K562 (cell line): Measurements from ENCODE around the gene TP53TG5. TPM values are rescaled to one million over a fixed set of nuclear protein-coding genes. Genes with fewer than 3 reads are reported as not detected.
"Not testable (repeated sequence)": the region's sequence is repeated elsewhere in the genome, so short reads cannot be mapped to it uniquely, and the experiment has no call there.

Source experiments
- ATAC-seq: fragments of 200-7000 bp; cut with Tn5 transposase; 3 replicates; pipeline ENCODE4 v1.9.1; 2020; ENCODE audit warnings: moderate library complexity
- BruUV-seq: library from RNA; stranded (reverse); fragments of 400-500 nt; replicated peaks from 2 replicates; lab custom pipeline; 2021; lab: Mats Ljungman, UMichigan
- CTCF ChIA-PET: fragments of 300-600 bp; formaldehyde crosslinking; extraction: SDS; loops from one replicate; lab custom pipeline; 2021; ENCODE audit warnings: low intra/inter-chr PET ratio; lab: Yijun Ruan, JAX
- POLR2A ChIA-PET: fragments of 300-600, 350-650 bp; sonication (Branson Sonifier 250); formaldehyde crosslinking; extraction: SDS; loops from one replicate; lab custom pipeline; 2021; ENCODE audit warnings: antibody characterized with exemption, inconsistent platforms; lab: Yijun Ruan, JAX
- DNase-seq, 4 experiments: peaks; one replicate each; pipeline versions ENCODE4 v3.0.0 to v3.0.0-alpha.2; 2011 to 2018; ENCODE audit warnings: low spot score in 3 of 4, mixed read lengths in 3 of 4; ENCODE audit errors: extremely low read depth in 1 of 4
- FAIRE-seq: peaks from 2 replicates; lab custom pipeline; 2011; peaks lifted over from hg19 to GRCh38; lab: Jason Lieb, UNC
- H2AFZ ChIP-seq: 2 replicates; pipeline ENCODE4 v1.6.0; 2011; ENCODE audit warnings: low read depth, low read length, control low read depth, inconsistent platforms
- H3K27ac ChIP-seq: fragments of 200-600 bp; 3 replicates; pipeline ENCODE4 v1.8.0; 2011; ENCODE audit warnings: low read depth, mild to moderate bottlenecking, control low read depth, inconsistent platforms, low read length, moderate library complexity, mixed read lengths; ENCODE audit errors: extremely low read depth
- H3K27me3 ChIP-seq, 2 experiments: fragments of 300-600 bp in 1 of 2; 2 replicates in 1 of 2; 3 replicates in 1 of 2; pipeline versions ENCODE4 v1.6.0 to v1.8.0; 2011; ENCODE audit warnings: inconsistent platforms in 2 of 2, low read length in 2 of 2, mild to moderate bottlenecking in 1 of 2, mixed read lengths in 1 of 2, moderate library complexity in 1 of 2; ENCODE audit not compliant: control insufficient read depth in 2 of 2, insufficient read depth in 2 of 2
- H3K36me3 ChIP-seq: fragments of 300-600 bp; 3 replicates; pipeline ENCODE4 v1.8.0; 2011; ENCODE audit warnings: mild to moderate bottlenecking, low read length, inconsistent platforms; ENCODE audit not compliant: control insufficient read depth, insufficient read depth
- H3K4me1 ChIP-seq, 2 experiments: fragments of 200-600 bp in 1 of 2; replicated peaks in 1 of 2; 2 replicates in 1 of 2; 3 replicates in 1 of 2; pipeline versions ENCODE4 v1.5.1 to v1.8.0; 2011; ENCODE audit warnings: inconsistent platforms in 2 of 2, low read length in 2 of 2, mild to moderate bottlenecking in 1 of 2, mixed read lengths in 1 of 2, moderate library complexity in 1 of 2; ENCODE audit not compliant: control insufficient read depth in 2 of 2, insufficient read depth in 2 of 2
- H3K4me2 ChIP-seq: 2 replicates; pipeline ENCODE4 v1.6.1; 2011; ENCODE audit warnings: low read length, control low read depth, inconsistent platforms, mixed read lengths; ENCODE audit not compliant: insufficient read depth
- H3K4me3 ChIP-seq: fragments of 200-600 bp; sonication (generic), shearing (Covaris generic); 2 replicates; pipeline ENCODE4 v1.5.1; 2016; ENCODE audit warnings: control low read depth, inconsistent platforms
- H3K79me2 ChIP-seq: fragments of 200-600 bp; 3 replicates; pipeline ENCODE4 v1.8.0; 2011; ENCODE audit warnings: low read length, inconsistent platforms; ENCODE audit not compliant: control insufficient read depth, insufficient read depth
- H3K9ac ChIP-seq, 2 experiments: 2 replicates each; pipeline versions ENCODE4 v1.6.0 to v1.6.1; 2011; ENCODE audit warnings: low read depth in 2 of 2, low read length in 2 of 2, control low read depth in 1 of 2, inconsistent platforms in 1 of 2, mild to moderate bottlenecking in 1 of 2, mixed read lengths in 1 of 2; ENCODE audit not compliant: insufficient read depth in 1 of 2
- H3K9me1 ChIP-seq: one replicate; pipeline ENCODE4 v1.6.0; 2011; ENCODE audit warnings: inconsistent platforms, mild to moderate bottlenecking, low read length, moderate library complexity; ENCODE audit not compliant: control insufficient read depth, insufficient read depth
- H3K9me3 ChIP-seq: replicated peaks from 2 replicates; pipeline ENCODE4 v1.5.1; 2011; ENCODE audit warnings: low read depth, low read length, inconsistent platforms; ENCODE audit not compliant: control insufficient read depth, insufficient read depth
- H4K20me1 ChIP-seq: replicated peaks from 2 replicates; pipeline ENCODE4 v1.6.1; 2011; ENCODE audit warnings: low read length, inconsistent platforms, mixed read lengths; ENCODE audit not compliant: control insufficient read depth, insufficient read depth
- ATF3 ChIP-seq, 2 experiments: fragments of 450-650 bp in 1 of 2; sonication (generic) in 1 of 2; formaldehyde crosslinking in 1 of 2; IDR thresholded peaks in 1 of 2; conservative IDR thresholded peaks in 1 of 2; 2 replicates each; pipeline versions ENCODE4 v1.6.1 to v1.8.1; 2016 to 2023; ENCODE audit warnings: mild to moderate bottlenecking in 2 of 2, moderate library complexity in 2 of 2, inconsistent platforms in 1 of 2, missing genetic modification reagents in 1 of 2
- CEBPB ChIP-seq: fragments of 450-650 bp; IDR thresholded peaks from 2 replicates; pipeline ENCODE4 v1.6.1; 2016; ENCODE audit warnings: missing genetic modification characterization, missing compliant biosample characterization
- CEBPG ChIP-seq, 3 experiments: fragments of 200-800 bp in 1 of 3; sonication (Bioruptor generic) in 1 of 3; sonication (generic) in 1 of 3; formaldehyde crosslinking in 1 of 3; IDR thresholded peaks in 2 of 3; conservative IDR thresholded peaks in 1 of 3; 2 replicates each; pipeline versions ENCODE4 v1.6.1 to v1.8.0; 2016 to 2022; ENCODE audit warnings: missing compliant biosample characterization in 2 of 3, missing genetic modification characterization in 2 of 3, mild to moderate bottlenecking in 1 of 3, missing genetic modification reagents in 1 of 3
- DNMT1 ChIP-seq: fragments of 450-650 bp; IDR thresholded peaks from 2 replicates; pipeline ENCODE4 v1.6.1; 2016; ENCODE audit warnings: antibody characterized with exemption, mild to moderate bottlenecking
- FOS ChIP-seq: IDR thresholded peaks from 3 replicates; pipeline ENCODE4 v1.6.1; 2011; ENCODE audit not compliant: insufficient read length; ENCODE audit errors: extremely low read depth
- POLR2AphosphoS5 ChIP-seq: IDR thresholded peaks from 2 replicates; pipeline ENCODE4 v1.6.1; 2011; ENCODE audit warnings: mild to moderate bottlenecking, low read depth, low read length, moderate library complexity; ENCODE audit not compliant: control insufficient read depth, insufficient read depth
- ZNF584 ChIP-seq: fragments of 200-800 bp; sonication (Bioruptor generic); IDR thresholded peaks from 2 replicates; pipeline ENCODE4 v1.6.1; 2016; ENCODE audit warnings: low read depth, mild to moderate bottlenecking, missing genetic modification characterization, missing compliant biosample characterization
- ZNF695 ChIP-seq: fragments of 450-650 bp; formaldehyde crosslinking; IDR thresholded peaks from 2 replicates; pipeline ENCODE4 v1.4.0; 2020; ENCODE audit warnings: mild to moderate bottlenecking, moderate library complexity
- WGBS: fragments of 100-300 bp; shearing (Covaris generic); methylation state at CpG from one replicate; pipeline ENCODE4 v1.1.6; 2016; ENCODE audit warnings: low coverage, mixed read lengths; ENCODE audit not compliant: insufficient coverage; ENCODE audit errors: missing lambda C conversion rate; 5-methylcytosine and 5-hydroxymethylcytosine counted together
- in situ Hi-C: fragments of 300-500 bp; cut with MboI; formaldehyde crosslinking; loops from 4 replicates; pipeline ENCODE4 v1.15.0; 2018; ENCODE audit warnings: inconsistent platforms, mixed read lengths
- intact Hi-C: fragments of 100-400 bp; cut with micrococcal nuclease; formaldehyde crosslinking; loops from 2 replicates; pipeline ENCODE4 v1.14.2; 2022
- polyA plus RNA-seq, 8 experiments: library from polyadenylated mRNA; depleted of rRNA in 4 of 8; stranded (reverse) in 5 of 8; unstranded in 3 of 8; fragments of >200 nt; fragmentation: Nextera tagmentation in 2 of 8; fragmentation: Illumina TruSeq in 1 of 8; extraction: Ambion mirVana in 2 of 8; extraction: Trizol in 1 of 8; gene quantifications; 2 replicates each; pipeline versions ENCODE4 v1.2.1 to v1.2.3, GENCODE V29; 2011 to 2014; ENCODE audit warnings: inconsistent platforms in 1 of 8, missing spikeins in 1 of 8
- total RNA-seq, 7 experiments: library from RNA; depleted of rRNA in 6 of 7; stranded (reverse); fragments of >200 nt in 6 of 7; fragmentation: Illumina TruSeq in 2 of 7; extraction: Trizol in 2 of 7; gene quantifications; 2 replicates each; pipeline versions ENCODE4 v1.2.1 to v1.2.3, GENCODE V29; 2011 to 2021; ENCODE audit warnings: low replicate concordance in 1 of 7

TP53TG5 gene
- total and polyA plus RNA-seq, 9 of the 15 experiments (the other 6 are each of a cell fraction or from before 2014, with no cell fraction given): 0.04 to 0.05 (median 0.04) TPM; not detected in 6

- in situ Hi-C loops: no loop called here
- BruUV-seq: no TSS peak
Measured at GRCh38 chr20:45352729-45353128, 25.4 kb downstream of the TP53TG5 start.

GRCh38 chr20:45350795-45351194, 27.3 kb downstream of the TP53TG5 start:
- in situ Hi-C loops, CTCF ChIA-PET: not testable (repeated sequence)

More at GRCh38 chr20:45352729-45353128, 25.4 kb downstream of the TP53TG5 start:
- no peak overlapping the region for H3K9ac ChIP-seq
- no peak for DNase-seq
- H3K4me3 ChIP-seq: no peak overlapping the region
- no peaks in the 10 kb centered on the region for H3K36me3 ChIP-seq
- H3K27ac ChIP-seq: no peak overlapping the region
- H2AFZ ChIP-seq: no peak overlapping the region
- no peaks in the 10 kb centered on the region for H3K9me3 ChIP-seq
- ATAC-seq: no peak
- no peak for FAIRE-seq
- H3K4me2 ChIP-seq: no peak overlapping the region
- intact Hi-C loops: no loop called here
- peaks cover 2% of the 10 kb centered on the region; the same call in 1 of the 3 replicates for H3K79me2 ChIP-seq
- no peaks in the 10 kb centered on the region for H4K20me1 ChIP-seq
- CTCF ChIA-PET: no interaction called here
- WGBS: 43% methylated on average over 3 of the region's 3 CpGs
- POLR2A ChIA-PET: interaction anchor here (0.5 to 0.8 kb wide), 3 partner anchors 10 to 581 kb away, joined by 3 read pairs; partner anchors contain the start of gene SYS1
- TF ChIP-seq POLR2AphosphoS5 (no peak), DNMT1 (no peak), ZNF695 (CRISPR knock-in tag) (no peak), ZNF584 (CRISPR knock-in tag) (no peak), FOS (no peak)
- no peaks in the 10 kb centered on the region for H3K27me3 ChIP-seq
- H3K9me1 ChIP-seq: no peaks in the 10 kb centered on the region
- peaks cover 7 to 10% of the 10 kb centered on the region in 2 experiments for H3K4me1 ChIP-seq

More at GRCh38 chr20:45350795-45351194, 27.3 kb downstream of the TP53TG5 start:
- intact Hi-C loops; BruUV-seq; H3K9me3 ChIP-seq; H4K20me1 ChIP-seq; H3K4me3 ChIP-seq; H3K27ac ChIP-seq; DNase-seq; H3K4me2 ChIP-seq; H3K9me1 ChIP-seq; H2AFZ ChIP-seq; ATAC-seq; H3K36me3 ChIP-seq; FAIRE-seq; H3K9ac ChIP-seq; H3K27me3 ChIP-seq; TF ChIP-seq ATF3 (CRISPR knock-in tag; conservative IDR thresholded peaks at IDR 0.05); CEBPG (CRISPR knock-in tag; IDR thresholded peaks at IDR 0.05): not testable (repeated sequence)
- Histone ChIP-seq H3K79me2 (peaks cover 15% of the 10 kb centered on the region; the same call in 2 of the 3 replicates), H3K4me1 (peaks cover 13 to 26% of the 10 kb centered on the region in 2 experiments; a peak in 4 of 5 replicates)
- POLR2A ChIA-PET: interaction anchor here (1.2 to 1.3 kb wide), 2 partner anchors 10 to 12 kb away, joined by 4 to 5 read pairs; partner anchors contain the start of gene SYS1
- 71% methylated on average over 9 of the region's 10 CpGs for WGBS
- peak; percentile 72 for TF ChIP-seq ATF3 (IDR thresholded peaks at IDR 0.05)
- TF ChIP-seq CEBPG (tag; conservative IDR thresholded peaks at IDR 0.05 in 1 of 2, IDR thresholded peaks at IDR 0.05 in 1 of 2): 0 out of 4 replicates have a peak, but pooled peaks of 1 of the 2 experiments have one; percentile 17
- peak; percentile 75 for TF ChIP-seq CEBPB (tag)
